Measurements from ENCODE around the gene GYG1.

The GYG1 gene

DNA sequence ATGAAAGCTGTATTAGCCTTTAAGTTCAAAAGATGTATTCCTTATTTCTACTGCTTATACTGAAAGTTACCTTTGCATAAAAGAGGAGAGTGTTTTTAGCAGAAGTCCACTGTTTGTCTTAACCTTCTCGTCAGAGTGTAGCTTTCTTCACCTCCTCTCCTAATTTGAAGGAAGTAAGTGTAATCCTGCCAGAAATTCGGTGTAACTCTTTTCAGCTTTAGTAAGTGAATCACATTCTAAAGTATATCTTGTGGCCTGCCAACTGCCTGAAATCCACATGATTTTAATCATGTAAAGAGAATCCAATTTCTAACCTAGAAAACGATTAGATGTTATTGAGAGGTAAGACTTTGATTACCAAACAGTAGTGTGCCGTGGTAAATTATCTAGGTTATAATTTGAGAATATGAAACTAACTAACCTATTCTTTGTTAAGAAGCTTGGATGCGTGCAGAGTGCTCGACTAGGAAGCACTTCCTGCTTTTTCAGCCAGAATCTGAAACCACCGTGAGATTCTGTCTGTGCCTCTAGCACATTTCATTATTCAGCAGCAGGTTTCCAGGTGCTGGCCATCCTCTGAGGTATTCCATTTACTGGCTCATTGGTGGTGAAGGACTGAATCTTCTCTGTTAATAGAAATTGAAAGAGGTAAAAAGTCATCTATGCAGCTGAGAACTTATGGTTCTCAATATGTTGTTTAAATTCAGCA, 7.5 kb downstream of the GYG1 start:
- ChIA-PET CTCF (no interaction called here), POLR2A (no interaction called here)
- DNase-seq (ENCODE audit: extremely low spot score): no peak
- no peak for TF ChIP-seq FOXA1 (IDR thresholded peaks at IDR 0.05)
- TF ChIP-seq SP1 (IDR thresholded peaks at IDR 0.05): no peak
- no peak for TF ChIP-seq CTBP1 (IDR thresholded peaks at IDR 0.05; ENCODE audit: borderline replicate concordance)
- TF ChIP-seq ELF4 (IDR thresholded peaks at IDR 0.05): no peak
- TF ChIP-seq ARNT (IDR thresholded peaks at IDR 0.05): no peak
- no peak for TF ChIP-seq NFRKB (IDR thresholded peaks at IDR 0.05)
- TF ChIP-seq FOXK2 (IDR thresholded peaks at IDR 0.05): no peak
- no peak for TF ChIP-seq PKNOX1 (IDR thresholded peaks at IDR 0.05)
- TF ChIP-seq HDGF (IDR thresholded peaks at IDR 0.05; ENCODE audit: borderline replicate concordance): no peak
- TF ChIP-seq LEF1 (IDR thresholded peaks at IDR 0.05; ENCODE audit: borderline replicate concordance): no peak

DNA sequence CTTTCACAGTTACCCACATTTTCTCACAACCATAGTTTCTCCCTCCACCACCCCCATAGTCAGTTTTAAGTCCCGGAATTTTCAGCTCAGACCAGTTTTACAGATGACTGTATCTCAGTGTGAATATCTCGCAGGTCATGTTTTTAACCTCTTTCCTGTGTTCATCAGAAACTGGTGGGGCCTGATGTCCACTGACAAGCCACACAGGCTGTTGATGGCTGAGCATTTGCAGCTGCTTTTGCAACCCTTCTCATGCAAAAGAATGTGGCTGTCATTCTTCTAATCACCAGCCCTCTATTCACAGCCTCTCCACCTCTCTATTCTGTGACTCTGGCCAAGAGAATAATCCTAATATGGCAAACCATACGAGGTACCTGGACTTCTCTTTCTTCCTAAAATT, 8.5 kb downstream of the GYG1 start:
- no peak for TF ChIP-seq TARDBP (IDR thresholded peaks at IDR 0.05)
- no peak for TF ChIP-seq HDGF (IDR thresholded peaks at IDR 0.05; ENCODE audit: borderline replicate concordance)
- TF ChIP-seq L3MBTL2 (conservative IDR thresholded peaks at IDR 0.05): no peak
- no peak for TF ChIP-seq ZNF384 (IDR thresholded peaks at IDR 0.05)
- no peak for TF ChIP-seq BHLHE40 (IDR thresholded peaks at IDR 0.05; ENCODE audit: borderline replicate concordance)
- no peak for TF ChIP-seq FOXM1 (IDR thresholded peaks at IDR 0.05; ENCODE audit: borderline replicate concordance)
- no peak for TF ChIP-seq FOXK2 (IDR thresholded peaks at IDR 0.05)
- no peak for TF ChIP-seq ELF4 (IDR thresholded peaks at IDR 0.05)
- TF ChIP-seq SP1 (IDR thresholded peaks at IDR 0.05): no peak
- no peak for TF ChIP-seq ARNT (IDR thresholded peaks at IDR 0.05)
- no peak for TF ChIP-seq FOXA1 (IDR thresholded peaks at IDR 0.05)
- TF ChIP-seq SUZ12 (IDR thresholded peaks at IDR 0.05): no peak
- TF ChIP-seq NFRKB (IDR thresholded peaks at IDR 0.05): no peak
- no peak for TF ChIP-seq LEF1 (IDR thresholded peaks at IDR 0.05; ENCODE audit: borderline replicate concordance)
- TF ChIP-seq PKNOX1 (IDR thresholded peaks at IDR 0.05): no peak
- ChIA-PET CTCF (no interaction called here), POLR2A (no interaction called here)
- DNase-seq (ENCODE audit: extremely low spot score): no peak

GRCh38 chr3:149000206-149000745, 8.9 kb downstream of the GYG1 start:
- TF ChIP-seq ZNF384 (IDR thresholded peaks at IDR 0.05) (no peak), FOXA1 (IDR thresholded peaks at IDR 0.05) (no peak)
- ChIA-PET POLR2A (no interaction called here), CTCF (no interaction called here)
- DNase-seq (ENCODE audit: extremely low spot score): no peak

GRCh38 chr3:149001727-149002126, 10.4 kb downstream of the GYG1 start:
- POLR2A ChIA-PET: no interaction called here
- no peak for DNase-seq (ENCODE audit: extremely low spot score)
- CTCF ChIA-PET: no interaction called here
- TF ChIP-seq ELF4 (IDR thresholded peaks at IDR 0.05): no peak
- no peak for TF ChIP-seq PKNOX1 (IDR thresholded peaks at IDR 0.05)
- no peak for TF ChIP-seq FOXM1 (IDR thresholded peaks at IDR 0.05; ENCODE audit: borderline replicate concordance)
- no peak for TF ChIP-seq L3MBTL2 (conservative IDR thresholded peaks at IDR 0.05)
- no peak for TF ChIP-seq HDGF (IDR thresholded peaks at IDR 0.05; ENCODE audit: borderline replicate concordance)
- TF ChIP-seq FOXK2 (IDR thresholded peaks at IDR 0.05): no peak
- TF ChIP-seq FOXA1 (IDR thresholded peaks at IDR 0.05): no peak
- no peak for TF ChIP-seq ZNF384 (IDR thresholded peaks at IDR 0.05)
- no peak for TF ChIP-seq ARNT (IDR thresholded peaks at IDR 0.05)
- no peak for TF ChIP-seq CTBP1 (IDR thresholded peaks at IDR 0.05; ENCODE audit: borderline replicate concordance)
- TF ChIP-seq TARDBP (IDR thresholded peaks at IDR 0.05): no peak

DNA sequence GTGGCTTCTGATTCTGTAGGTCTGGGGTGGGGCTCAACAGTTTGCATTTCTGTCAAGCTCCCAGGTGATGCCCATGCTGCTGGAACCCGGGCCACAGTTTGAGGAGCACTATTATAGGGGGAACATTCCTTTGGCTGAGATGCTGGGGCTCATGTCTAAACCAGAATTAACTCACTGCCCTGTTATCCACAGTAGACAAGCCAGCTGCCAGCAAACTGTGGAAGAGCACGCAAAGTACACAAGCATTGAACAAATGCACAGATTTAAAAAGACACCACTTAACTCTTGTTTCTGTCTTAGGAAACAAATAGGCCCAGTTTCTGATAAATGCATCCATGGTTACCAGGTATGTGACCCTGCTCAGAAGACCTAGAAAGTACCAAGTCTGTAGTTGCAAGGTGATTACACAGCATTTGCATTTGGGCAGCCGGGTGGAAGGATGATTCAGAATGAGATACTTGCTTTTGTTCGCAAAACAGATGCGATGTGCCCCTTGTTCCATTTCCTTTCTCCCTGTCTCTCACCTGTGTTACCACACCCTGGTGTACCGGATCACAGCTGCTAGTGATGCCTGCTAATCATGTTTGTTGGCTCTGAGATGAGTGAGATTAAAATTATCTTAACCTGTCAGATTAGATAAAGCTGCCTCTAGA, 12.4 kb downstream of the GYG1 start:
- CTCF ChIA-PET: no interaction called here
- POLR2A ChIA-PET: no interaction called here
- TF ChIP-seq LEF1 (IDR thresholded peaks at IDR 0.05; ENCODE audit: borderline replicate concordance) (no peak), FOXM1 (IDR thresholded peaks at IDR 0.05; ENCODE audit: borderline replicate concordance) (no peak), SUZ12 (IDR thresholded peaks at IDR 0.05) (no peak), CTBP1 (IDR thresholded peaks at IDR 0.05; ENCODE audit: borderline replicate concordance) (no peak)
- DNase-seq (ENCODE audit: extremely low spot score): no peak

GRCh38 chr3:149004622-149005021, 13.3 kb downstream of the GYG1 start:
- ChIA-PET POLR2A (no interaction called here), CTCF (no interaction called here)
- no peak for DNase-seq (ENCODE audit: extremely low spot score)
- TF ChIP-seq NFRKB (IDR thresholded peaks at IDR 0.05): no peak
- no peak for TF ChIP-seq PKNOX1 (IDR thresholded peaks at IDR 0.05)
- no peak for TF ChIP-seq HDGF (IDR thresholded peaks at IDR 0.05; ENCODE audit: borderline replicate concordance)
- no peak for TF ChIP-seq FOXA1 (IDR thresholded peaks at IDR 0.05)
- no peak for TF ChIP-seq BHLHE40 (IDR thresholded peaks at IDR 0.05; ENCODE audit: borderline replicate concordance)
- TF ChIP-seq L3MBTL2 (conservative IDR thresholded peaks at IDR 0.05): no peak
- TF ChIP-seq LEF1 (IDR thresholded peaks at IDR 0.05; ENCODE audit: borderline replicate concordance): no peak
- no peak for TF ChIP-seq ELF4 (IDR thresholded peaks at IDR 0.05)
- no peak for TF ChIP-seq FOXM1 (IDR thresholded peaks at IDR 0.05; ENCODE audit: borderline replicate concordance)
- TF ChIP-seq ZNF384 (IDR thresholded peaks at IDR 0.05): no peak
- no peak for TF ChIP-seq ARNT (IDR thresholded peaks at IDR 0.05)
- TF ChIP-seq SP1 (IDR thresholded peaks at IDR 0.05): no peak
- TF ChIP-seq FOXK2 (IDR thresholded peaks at IDR 0.05): no peak
- TF ChIP-seq CTBP1 (IDR thresholded peaks at IDR 0.05; ENCODE audit: borderline replicate concordance): no peak
